Anterior cingulate cortex (tissue), 58 donors: ENCODE measurements around the gene PRDM10.
"Not testable (repeated sequence)": the region's sequence is repeated elsewhere in the genome, so short reads cannot be mapped to it uniquely, and the experiment has no call there.

ENCODE experiments used
- DNase-seq, 58 donors: peaks; one replicate each; lab custom pipeline; 2025; lab: John Stamatoyannopoulos, UW

Gene PRDM10

GRCh38 chr11:129976328-129976727 is 26.3 kb downstream of the PRDM10 start:
- DNase-seq, result peak in 5 of 58 donors; percentile 5 to 14 (median 6)

- DNase-seq, result no peak
Observed at GRCh38 chr11:129975543-129975942, 27.1 kb downstream of the PRDM10 start.

- DNase-seq, result no peak
Observed at GRCh38 chr11:129974672-129975071, 28.0 kb downstream of the PRDM10 start.

GRCh38 chr11:129974237-129974636 is 28.4 kb downstream of the PRDM10 start:
- DNase-seq, result no peak

- no peak for DNase-seq
Observed at GRCh38 chr11:129973809-129974208, 28.8 kb downstream of the PRDM10 start.

- DNase-seq, result no peak
Observed at GRCh38 chr11:129973068-129973467, 29.6 kb downstream of the PRDM10 start.

- DNase-seq, result no peak
Observed at GRCh38 chr11:129972611-129973010, 30.0 kb downstream of the PRDM10 start.

- DNase-seq, result not testable (repeated sequence)
Observed at GRCh38 chr11:129971856-129972255, 30.8 kb downstream of the PRDM10 start.

- DNase-seq, result no peak
Observed at GRCh38 chr11:129969920-129970319, 32.7 kb downstream of the PRDM10 start.

- DNase-seq, result peak in 19 of 58 donors; percentile 4 to 39 (median 13)
Observed at GRCh38 chr11:129968591-129969419, 33.8 kb downstream of the PRDM10 start.

- DNase-seq, result no peak
Observed at GRCh38 chr11:129967996-129968395, 34.6 kb downstream of the PRDM10 start.

GRCh38 chr11:129965248-129965647 is 37.4 kb downstream of the PRDM10 start:
- DNase-seq, result no peak

- DNase-seq, result no peak
Observed at GRCh38 chr11:129960216-129961214, 42.1 kb downstream of the PRDM10 start.

- DNase-seq, result no peak
Observed at GRCh38 chr11:129959687-129960086, 42.9 kb downstream of the PRDM10 start.

- DNase-seq, result no peak
Observed at GRCh38 chr11:129955282-129955681, 47.4 kb downstream of the PRDM10 start.

GRCh38 chr11:129954703-129955102 is 47.9 kb downstream of the PRDM10 start:
- not testable (repeated sequence) for DNase-seq

GRCh38 chr11:129951866-129952262 is 50.8 kb downstream of the PRDM10 start:
- DNase-seq, result no peak

- no peak for DNase-seq
Observed at GRCh38 chr11:129951201-129951865, 51.3 kb downstream of the PRDM10 start.

- peak in 34 of 58 donors; percentile 1 to 61 (median 25) for DNase-seq
Observed at GRCh38 chr11:129950101-129951091, 52.2 kb downstream of the PRDM10 start.
